ENCODE measurements around the gene OLFML2A. TPM values are rescaled to one million over a fixed set of nuclear protein-coding genes. Genes with fewer than 3 reads are reported as not detected.

The OLFML2A gene
- total and polyA plus RNA-seq, 2 of the 13 experiments (the other 11 are each of a cell fraction or from before 2014, with no cell fraction given): 0.01 to 0.02 TPM

DNA sequence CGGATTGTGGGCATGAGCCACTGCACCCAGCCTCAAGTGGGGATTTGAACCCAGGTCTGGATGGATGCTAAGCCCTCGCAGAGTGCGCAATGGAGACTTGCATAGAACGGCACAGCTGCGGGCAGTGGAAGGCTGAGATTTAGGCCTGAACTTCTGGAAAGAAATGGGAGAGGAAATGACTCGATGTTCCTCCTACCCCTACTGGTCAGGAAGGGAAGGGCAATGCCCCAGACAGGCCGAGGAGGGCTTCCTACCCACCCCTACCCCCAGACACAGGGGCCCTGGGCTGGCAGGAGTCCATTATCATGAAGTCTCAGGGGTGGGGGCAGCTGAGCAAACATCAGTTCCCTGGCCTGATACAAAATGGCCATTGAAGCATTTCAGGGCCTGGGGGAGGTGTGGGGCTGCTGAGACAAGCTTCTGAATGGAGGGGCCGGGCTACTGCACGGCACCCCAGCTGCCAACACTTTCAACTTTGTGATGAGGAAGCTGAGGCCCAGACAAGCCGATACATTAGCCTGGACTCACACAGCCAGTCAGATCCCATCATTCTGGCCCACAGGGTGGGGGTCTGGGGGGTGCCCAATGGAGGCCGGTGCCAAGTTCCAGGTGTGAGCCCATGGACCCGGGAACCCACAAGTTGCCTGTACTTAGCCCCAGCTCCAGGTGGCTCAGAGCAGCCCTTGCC lies 62.8 kb downstream of the OLFML2A start (continued):
- TF ChIP-seq ZFX (CRISPR knock-in tag; IDR thresholded peaks at IDR 0.05; ENCODE audit: low read depth) (0 out of 2 replicates have a peak, but pooled peaks have one; percentile 40), ZMYM3 (CRISPR knock-in tag; IDR thresholded peaks at IDR 0.05) (peak; percentile 46; the same call in 1 of the 2 replicates), PATZ1 (CRISPR knock-in tag; IDR thresholded peaks at IDR 0.05) (peak; percentile 76; the same call in 1 of the 2 replicates), ZNF343 (CRISPR knock-in tag; IDR thresholded peaks at IDR 0.05) (0 out of 2 replicates have a peak, but pooled peaks have one; percentile 45), STAG1 (CRISPR knock-in tag; IDR thresholded peaks at IDR 0.05) (peak; percentile 28; the same call in 1 of the 2 replicates), ZNF768 (CRISPR knock-in tag; IDR thresholded peaks at IDR 0.05) (peak; percentile 97), UBTF (CRISPR knock-in tag; IDR thresholded peaks at IDR 0.05) (0 out of 2 replicates have a peak, but pooled peaks have one; percentile 16), ZBTB7A (CRISPR knock-in tag; IDR thresholded peaks at IDR 0.05) (peak; percentile 53), CTCF (CRISPR knock-in tag; IDR thresholded peaks at IDR 0.05) (peak; percentile 58), CHCHD3 (CRISPR knock-in tag; IDR thresholded peaks at IDR 0.05) (no peak), LBX2 (CRISPR knock-in tag; IDR thresholded peaks at IDR 0.05; ENCODE audit: borderline replicate concordance) (no peak), LCORL (IDR thresholded peaks at IDR 0.05) (no peak), LCORL (CRISPR knock-in tag; IDR thresholded peaks at IDR 0.05) (0 out of 2 replicates have a peak, but pooled peaks have one; percentile 30), KDM1A (CRISPR knock-in tag; IDR thresholded peaks at IDR 0.05) (0 out of 2 replicates have a peak, but pooled peaks have one; percentile 7)

Data from HepG2 (cell line).